Ovary (tissue), 9 donors: ENCODE results near the gene SERPINA1. TPM values are rescaled to one million over a fixed set of nuclear protein-coding genes. Genes with fewer than 3 reads are reported as not detected.

ENCODE experiments used
- DNase-seq, 5 donors: peaks; one replicate each; pipeline ENCODE4 v3.0.0-alpha.2; 2019 to 2020
- H3K27ac ChIP-seq, 2 donors: fragments of 200-600 bp; one replicate each; pipeline versions ENCODE4 v1.5.1 to v1.8.0; 2019 to 2022
- H3K27me3 ChIP-seq: fragments of 200-600 bp; one replicate; pipeline ENCODE4 v1.8.0; 2022
- H3K36me3 ChIP-seq: fragments of 200-600 bp; sonication (generic); one replicate; pipeline ENCODE4 v1.5.1; 2019
- H3K4me1 ChIP-seq: one replicate; pipeline ENCODE4 v1.8.1; 2013; ENCODE audit warnings: mild to moderate bottlenecking, moderate library complexity; ENCODE audit not compliant: insufficient read depth
- H3K4me3 ChIP-seq: fragments of 200-600 bp; sonication (generic); one replicate; pipeline ENCODE4 v1.5.1; 2017
- H3K9me3 ChIP-seq, 2 donors: fragments of 200-600 bp in 1 of 2; sonication (generic) in 1 of 2; one replicate each; pipeline versions ENCODE4 v1.5.1 to v1.8.1; 2013 to 2019; ENCODE audit warnings: mild to moderate bottlenecking in 1 of 2, moderate library complexity in 1 of 2
- CTCF ChIP-seq, 3 donors: fragments of 450-650 bp in 2 of 3; fragments of 200-600 bp in 1 of 3; IDR thresholded peaks; one replicate each; pipeline versions ENCODE4 v1.5.1 to v1.8.0; 2016 to 2022; ENCODE audit warnings: antibody characterized with exemption in 3 of 3, mild to moderate bottlenecking in 1 of 3
- EP300 ChIP-seq: sonication (generic); formaldehyde crosslinking; IDR thresholded peaks from one replicate; pipeline ENCODE4 v1.6.1; 2017; ENCODE audit warnings: antibody characterized with exemption
- POLR2A ChIP-seq: fragments of 450-650 bp; IDR thresholded peaks from one replicate; pipeline ENCODE4 v1.6.1; 2017; ENCODE audit warnings: antibody characterized with exemption, mild to moderate bottlenecking, moderate library complexity
- WGBS, 3 donors: extraction: QIAGEN DNeasy Blood & Tissue Kit in 1 of 3; methylation state at CpG; one replicate each; pipeline versions ENCODE4 v1.1.5 to v1.1.7; 2013 to 2017; 5-methylcytosine and 5-hydroxymethylcytosine counted together
- intact Hi-C, 4 donors: fragments of 100-400 bp; cut with DNase I; formaldehyde crosslinking; loops; one replicate each; pipeline versions ENCODE4 v1.11.0 to v1.15.1; 2022 to 2023
- polyA plus RNA-seq, 2 donors: library from polyadenylated mRNA; stranded (reverse); fragments of 200-250 nt in 1 of 2; fragments of 350-450 nt in 1 of 2; fragmentation: Illumina TruSeq in 1 of 2; extraction: RNeasy Lipid Tissue Mini Kit (QIAGEN cat#74804) in 1 of 2; gene quantifications; one replicate each; pipeline ENCODE4 v1.2.3, GENCODE V29; 2013 to 2014
- total RNA-seq, 7 donors: library from RNA; depleted of rRNA in 2 of 7; stranded (reverse); fragments of >200 nt in 2 of 7; fragmentation: NEBNext Ultra II Directional in 3 of 7; extraction: Animal tissue kit (Norgen Biotek cat#: 25700) in 3 of 7; gene quantifications; one replicate each; pipeline versions ENCODE4 v1.1.0 to v1.2.4, GENCODE V29; 2016 to 2023
- donor health status: DM: no; HTN: no; CAD: no; lungs with moderate emphysema.
- donor health status: DM: no; HTN: no; CAD: no.
- donor health status: Bipolar disorder and iron deficiency.
- donor health status: DM: yes; HTN: yes; CAD: no.
- donor health status: DM: no; HTN: no; CAD: no.
- donor health status: DM: yes; HTN: yes; CAD: no.

Gene SERPINA1
- total and polyA plus RNA-seq, 9 donors = 1.2 to 25.7 (median 9.9) TPM

GRCh38 chr14:94377866-94378470 is 10.4 kb downstream of the SERPINA1 start:
- WGBS, 3 donors = 87 to 94% (median 90%) methylated on average over 6 of the region's 6 CpGs
- Histone ChIP-seq H3K27me3 (no peaks in the 10 kb centered on the region), H3K4me1 (no peaks in the 10 kb centered on the region), H3K4me3 (no peak overlapping the region), H3K9me3 (no peaks in the 10 kb centered on the region), H3K36me3 (no peaks in the 10 kb centered on the region), H3K27ac (no peak overlapping the region)
- TF ChIP-seq EP300 (no peak), POLR2A (no peak), CTCF (IDR thresholded peaks at IDR 0.05) (no peak)
- DNase-seq = no peak
- intact Hi-C loops = no loop called here

- H3K9me3 ChIP-seq = no peaks in the 10 kb centered on the region
- intact Hi-C loops = no loop called here
- no peaks in the 10 kb centered on the region for H3K36me3 ChIP-seq
- H3K4me3 ChIP-seq = no peak overlapping the region
- no peaks in the 10 kb centered on the region for H3K4me1 ChIP-seq
- TF ChIP-seq CTCF (IDR thresholded peaks at IDR 0.05) (no peak), EP300 (no peak), POLR2A (no peak)
- no peaks in the 10 kb centered on the region for H3K27me3 ChIP-seq
- WGBS, 3 donors = 85 to 89% (median 87%) methylated on average over 10 of the region's 10 CpGs
- no peak overlapping the region for H3K27ac ChIP-seq
- no peak for DNase-seq
Observed at GRCh38 chr14:94376976-94377865, 11.2 kb downstream of the SERPINA1 start.

- Histone ChIP-seq H3K36me3 (no peaks in the 10 kb centered on the region), H3K9me3 (no peaks in the 10 kb centered on the region), H3K27ac (no peak overlapping the region), H3K27me3 (no peaks in the 10 kb centered on the region), H3K4me3 (no peak overlapping the region), H3K4me1 (no peaks in the 10 kb centered on the region)
- no peak for TF ChIP-seq EP300
- TF ChIP-seq POLR2A = no peak
- no peak for TF ChIP-seq CTCF (IDR thresholded peaks at IDR 0.05)
- intact Hi-C loops = no loop called here
- DNase-seq = no peak
- 90 to 94% (median 94%) methylated on average over 12 of the region's 12 CpGs for WGBS, 3 donors
Observed at GRCh38 chr14:94376108-94376975, 12.1 kb downstream of the SERPINA1 start.

GRCh38 chr14:94375552-94376107 is 12.8 kb downstream of the SERPINA1 start:
- no peak for TF ChIP-seq POLR2A
- TF ChIP-seq EP300 = no peak
- no peak for TF ChIP-seq CTCF (IDR thresholded peaks at IDR 0.05)
- H3K27me3 ChIP-seq = no peaks in the 10 kb centered on the region
- no peaks in the 10 kb centered on the region for H3K9me3 ChIP-seq
- DNase-seq = no peak
- H3K36me3 ChIP-seq = no peaks in the 10 kb centered on the region
- 79 to 81% (median 80%) methylated on average over 6 of the region's 6 CpGs for WGBS, 3 donors
- H3K27ac ChIP-seq = no peak overlapping the region
- H3K4me3 ChIP-seq = no peak overlapping the region
- H3K4me1 ChIP-seq = no peaks in the 10 kb centered on the region
- intact Hi-C loops = no loop called here
